Vagina (tissue), 2 donors: ENCODE data around the gene C1QL1. TPM values are rescaled to one million over a fixed set of nuclear protein-coding genes. Genes with fewer than 3 reads are reported as not detected.

Experiments used
- DNase-seq, 2 donors: peaks; one replicate each; pipeline ENCODE4 v3.0.0-alpha.2; 2017; ENCODE audit errors: extremely low spot score in 2 of 2
- H3K27ac ChIP-seq: fragments of 200-600 bp; sonication (generic); one replicate; pipeline ENCODE4 v1.5.1; 2019
- H3K27me3 ChIP-seq: fragments of 200-600 bp; sonication (generic); one replicate; pipeline ENCODE4 v1.5.1; 2019
- H3K36me3 ChIP-seq, 2 donors: fragments of 200-600 bp; sonication (generic); one replicate each; pipeline ENCODE4 v1.5.1; 2017 to 2019
- H3K4me1 ChIP-seq: fragments of 200-600 bp; sonication (generic); one replicate; pipeline ENCODE4 v1.5.1; 2019
- H3K4me3 ChIP-seq, 2 donors: fragments of 200-600 bp; sonication (generic); 1 replicate in 1 of 2; 2 replicates in 1 of 2; pipeline ENCODE4 v1.5.1; 2016 to 2019
- H3K9me3 ChIP-seq: fragments of 200-600 bp; sonication (generic); one replicate; pipeline ENCODE4 v1.5.1; 2019
- CTCF ChIP-seq, 3 experiments: fragments of 450-650 bp in 2 of 3; fragments of 200-600 bp in 1 of 3; sonication (generic) in 1 of 3; IDR thresholded peaks; one replicate each; pipeline ENCODE4 v1.5.1; 2017 to 2019; ENCODE audit warnings: antibody characterized with exemption in 3 of 3, mild to moderate bottlenecking in 2 of 3, moderate library complexity in 2 of 3
- POLR2A ChIP-seq, 2 donors: fragments of 450-650 bp; IDR thresholded peaks; one replicate each; pipeline ENCODE4 v1.6.1; 2017; ENCODE audit warnings: antibody characterized with exemption in 2 of 2, mild to moderate bottlenecking in 2 of 2, moderate library complexity in 2 of 2
- POLR2AphosphoS5 ChIP-seq, 2 donors: sonication (generic); formaldehyde crosslinking; IDR thresholded peaks; one replicate each; pipeline ENCODE4 v1.9.0; 2017; ENCODE audit warnings: antibody characterized with exemption in 2 of 2, mild to moderate bottlenecking in 2 of 2, low read depth in 1 of 2; ENCODE audit not compliant: insufficient read depth in 1 of 2
- intact Hi-C: fragments of 100-400 bp; cut with DNase I; formaldehyde crosslinking; loops from one replicate; pipeline ENCODE4 v1.15.1; 2023
- total RNA-seq: library from RNA; depleted of rRNA; stranded (reverse); fragments of >200 nt; gene quantifications from one replicate; pipeline ENCODE4 v1.2.3, GENCODE V29; 2016

Gene C1QL1
- total RNA-seq, 1 donor from 2014 or later: 6.9 TPM

GRCh38 chr17:44972953-44973352 lies 4.8 kb upstream of the C1QL1 start:
- Histone ChIP-seq H3K36me3 (no peaks in the 10 kb centered on the region), H3K27me3 (no peaks in the 10 kb centered on the region), H3K4me3 (no peak overlapping the region), H3K4me1 (peaks cover 31% of the 10 kb centered on the region), H3K9me3 (no peaks in the 10 kb centered on the region), H3K27ac (no peak overlapping the region)
- TF ChIP-seq POLR2A (IDR thresholded peaks at IDR 0.05) (no peak), POLR2AphosphoS5 (IDR thresholded peaks at IDR 0.05; ENCODE audit: insufficient read depth in 1 of 2, low read depth in 1 of 2) (no peak), CTCF (IDR thresholded peaks at IDR 0.05) (no peak)
- DNase-seq: no peak
- intact Hi-C loops: no loop called here

- no peaks in the 10 kb centered on the region for H3K27me3 ChIP-seq
- DNase-seq: no peak
- intact Hi-C loops: no loop called here
- no peaks in the 10 kb centered on the region for H3K9me3 ChIP-seq
- H3K36me3 ChIP-seq: no peaks in the 10 kb centered on the region
- H3K4me1 ChIP-seq: peaks cover 32% of the 10 kb centered on the region
- no peak for TF ChIP-seq CTCF (IDR thresholded peaks at IDR 0.05)
- TF ChIP-seq POLR2AphosphoS5 (IDR thresholded peaks at IDR 0.05; ENCODE audit: insufficient read depth in 1 of 2, low read depth in 1 of 2): no peak
- no peak for TF ChIP-seq POLR2A (IDR thresholded peaks at IDR 0.05)
- H3K27ac ChIP-seq: no peak overlapping the region
- no peak overlapping the region for H3K4me3 ChIP-seq
Measured at GRCh38 chr17:44971776-44972483, 3.8 kb upstream of the C1QL1 start.

DNA sequence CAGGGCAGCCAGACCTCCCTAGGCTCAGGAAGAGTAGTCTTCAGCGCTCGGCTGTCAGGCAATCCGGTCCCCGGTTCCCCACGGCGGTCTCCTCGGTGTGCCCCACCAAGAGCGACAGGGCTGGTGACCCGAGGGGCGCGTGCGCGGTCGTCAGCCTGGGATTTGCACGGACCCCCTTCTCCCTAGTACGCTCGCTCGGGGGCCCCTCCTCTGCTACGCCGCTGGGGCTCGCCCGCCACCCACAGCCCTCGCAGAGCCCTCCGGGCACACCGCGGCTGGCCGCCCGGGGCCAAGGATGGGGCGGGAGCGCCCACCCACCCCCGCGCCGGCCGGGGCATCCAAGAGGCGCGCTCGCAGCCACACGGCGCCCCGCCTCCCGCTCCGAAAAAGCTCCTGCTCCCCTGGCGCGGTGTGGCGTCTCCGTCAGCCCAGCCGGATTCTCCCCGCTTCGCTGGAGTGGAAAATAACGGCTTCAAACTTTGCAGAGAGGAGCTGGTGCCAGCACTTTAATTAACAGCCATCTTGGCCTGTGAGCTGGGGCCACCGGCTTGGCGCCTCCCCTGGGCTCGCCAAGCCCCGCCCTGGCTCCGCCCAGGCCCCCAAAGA lies 2.1 kb upstream of the C1QL1 start:
- H3K4me1 ChIP-seq: peaks cover 35% of the 10 kb centered on the region
- no peaks in the 10 kb centered on the region for H3K36me3 ChIP-seq
- peak overlapping the region; percentile 43 to 58 for H3K4me3 ChIP-seq
- TF ChIP-seq CTCF (IDR thresholded peaks at IDR 0.05) (no peak), POLR2A (IDR thresholded peaks at IDR 0.05) (no peak), POLR2AphosphoS5 (IDR thresholded peaks at IDR 0.05; ENCODE audit: insufficient read depth in 1 of 2, low read depth in 1 of 2) (no peak)
- intact Hi-C loops: no loop called here
- H3K27ac ChIP-seq: peak overlapping the region; percentile 43
- no peaks in the 10 kb centered on the region for H3K27me3 ChIP-seq
- no peaks in the 10 kb centered on the region for H3K9me3 ChIP-seq
- DNase-seq: no peak

- no peaks in the 10 kb centered on the region for H3K27me3 ChIP-seq
- H3K4me3 ChIP-seq: peak overlapping the region; percentile 48
- no peak overlapping the region for H3K27ac ChIP-seq
- H3K4me1 ChIP-seq: peaks cover 35% of the 10 kb centered on the region
- H3K9me3 ChIP-seq: no peaks in the 10 kb centered on the region
- TF ChIP-seq CTCF (IDR thresholded peaks at IDR 0.05) (no peak), POLR2AphosphoS5 (IDR thresholded peaks at IDR 0.05; ENCODE audit: insufficient read depth in 1 of 2, low read depth in 1 of 2) (no peak), POLR2A (IDR thresholded peaks at IDR 0.05) (no peak)
- intact Hi-C loops: loop anchor here (5.0 kb wide), 1 partner anchor 48 kb away; no protein-coding TSS in a partner anchor
- no peak for DNase-seq
- no peaks in the 10 kb centered on the region for H3K36me3 ChIP-seq
Measured at GRCh38 chr17:44969144-44969780, 1.2 kb upstream of the C1QL1 start.

DNA sequence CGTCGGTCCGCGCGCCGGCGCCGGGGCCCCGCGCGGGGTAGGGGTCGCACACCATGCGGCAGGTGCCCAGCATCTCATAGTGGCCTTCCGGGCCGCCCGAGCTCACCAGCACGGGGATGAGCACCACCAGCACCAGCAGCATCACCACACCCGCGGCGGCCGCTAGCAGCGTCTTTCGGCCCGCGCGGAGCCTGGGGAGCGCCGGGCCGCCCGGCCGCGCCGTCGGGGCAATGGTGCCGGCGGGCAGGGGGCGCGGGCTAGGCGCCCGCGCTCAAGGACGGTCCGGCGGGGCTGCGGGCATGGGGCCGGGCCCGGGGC lies 237 bp downstream of the C1QL1 start:
- intact Hi-C loops: loop anchor here (5.0 kb wide), 1 partner anchor 49 kb away; no protein-coding TSS in a partner anchor
- Histone ChIP-seq H3K27me3 (no peaks in the 10 kb centered on the region), H3K4me1 (peaks cover 35% of the 10 kb centered on the region), H3K36me3 (no peaks in the 10 kb centered on the region), H3K27ac (no peak overlapping the region), H3K9me3 (no peaks in the 10 kb centered on the region), H3K4me3 (peak overlapping the region; percentile 19 to 28)
- DNase-seq: no peak
- TF ChIP-seq POLR2A (IDR thresholded peaks at IDR 0.05): no peak
- TF ChIP-seq POLR2AphosphoS5 (IDR thresholded peaks at IDR 0.05; ENCODE audit: insufficient read depth in 1 of 2, low read depth in 1 of 2): no peak
- no peak for TF ChIP-seq CTCF (IDR thresholded peaks at IDR 0.05)
